Stimulated activated CD4-positive, alpha-beta T cell treated with anti-CD3 and anti-CD28 coated beads, Interleukin-4, amount 100 ng/mL, for 1 hour (primary cell): ENCODE measurements around the gene GFY.
A peak's percentile ranks its signal among the peaks of the same experiment; 100 is the strongest.

Experiments used
- DNase-seq: peaks from one replicate; pipeline ENCODE4 v3.0.0-alpha.2; 2020

Gene GFY, protein sequence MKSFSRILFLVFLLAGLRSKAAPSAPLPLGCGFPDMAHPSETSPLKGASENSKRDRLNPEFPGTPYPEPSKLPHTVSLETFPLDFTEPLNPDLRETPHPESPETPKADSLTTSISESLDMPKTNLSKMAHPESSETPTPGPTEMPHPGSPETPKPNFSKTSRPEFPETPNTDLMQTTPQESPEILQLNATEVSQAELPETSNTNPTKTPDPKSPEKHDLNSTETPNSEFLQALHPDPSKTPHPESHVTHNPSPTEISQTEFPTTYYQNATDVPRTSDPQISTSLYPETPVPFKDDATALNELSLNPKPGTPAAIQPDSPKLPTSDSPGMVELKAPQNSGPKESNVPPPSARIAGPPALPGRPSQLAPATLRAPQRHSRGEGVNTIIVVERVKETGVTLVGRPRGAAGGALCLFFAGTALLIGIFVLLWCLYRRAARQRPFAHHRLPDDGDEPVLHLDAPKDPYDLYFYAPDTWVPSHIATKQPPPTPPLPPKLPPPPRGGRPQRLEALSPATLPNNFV

GRCh38 chr19:49425178-49425577, at the start of gene GFY:
TSS of gene GFY (plus strand) at chr19:49425388. CDS start at chr19:49426431, 1,043 bp downstream.
- no peak for DNase-seq

DNA sequence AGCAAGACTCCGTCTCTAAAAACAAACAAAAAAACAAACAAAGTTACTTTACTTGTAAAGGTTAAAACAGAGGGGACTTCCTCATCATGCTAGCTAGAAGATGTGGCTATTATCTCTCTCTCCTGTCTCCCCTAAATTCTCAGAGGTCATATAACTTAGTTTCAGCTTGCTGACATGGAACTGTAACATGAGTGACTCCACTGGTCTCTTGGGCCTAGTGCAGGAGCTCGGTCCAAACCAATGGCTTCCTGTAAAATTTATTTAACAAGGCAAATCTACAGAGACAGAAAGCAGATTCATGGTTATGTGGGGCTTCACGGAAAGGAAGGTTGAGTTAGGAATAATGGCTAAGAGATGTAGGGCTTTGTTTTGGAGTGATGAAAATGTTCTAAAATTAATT, 46.7 kb upstream of the GFY start:
- no peak for DNase-seq

- no peak for DNase-seq
These were observed 44.8 kb upstream of the GFY start for GRCh38 chr19:49380391-49380790.

GRCh38 chr19:49382639-49383038, 42.5 kb upstream of the GFY start:
- no peak for DNase-seq

- no peak for DNase-seq
These were observed 41.6 kb upstream of the GFY start for GRCh38 chr19:49383599-49383998.

DNA sequence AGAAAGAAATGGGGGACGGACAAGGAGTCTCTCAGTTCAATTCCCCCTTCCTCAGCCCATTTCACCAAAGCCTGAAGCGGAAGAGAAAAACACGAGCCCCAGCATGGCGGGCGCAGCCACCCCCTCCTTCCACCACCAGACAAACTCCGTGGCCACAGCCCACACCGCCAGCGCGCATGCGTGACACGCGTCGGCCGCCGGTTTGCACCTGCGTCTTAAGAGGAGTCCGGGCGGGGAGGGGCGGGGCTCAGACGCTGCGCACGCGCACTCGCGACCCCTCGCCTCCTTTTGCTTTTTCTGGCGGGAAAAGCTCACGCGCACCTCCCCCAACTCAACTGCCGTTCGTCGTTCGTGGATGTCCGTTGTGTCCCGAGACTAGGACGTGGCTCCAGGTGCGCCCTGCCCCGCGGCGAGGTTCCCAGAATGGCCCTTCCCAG, 37.2 kb upstream of the GFY start, which contains the start of gene KASH5:
Gene KASH5 (plus strand): TSS at position 314 of the 437 bp plus-strand sequence. CDS start 2,635 bp downstream, outside the sequence.
- peak; percentile 91 for DNase-seq

DNA sequence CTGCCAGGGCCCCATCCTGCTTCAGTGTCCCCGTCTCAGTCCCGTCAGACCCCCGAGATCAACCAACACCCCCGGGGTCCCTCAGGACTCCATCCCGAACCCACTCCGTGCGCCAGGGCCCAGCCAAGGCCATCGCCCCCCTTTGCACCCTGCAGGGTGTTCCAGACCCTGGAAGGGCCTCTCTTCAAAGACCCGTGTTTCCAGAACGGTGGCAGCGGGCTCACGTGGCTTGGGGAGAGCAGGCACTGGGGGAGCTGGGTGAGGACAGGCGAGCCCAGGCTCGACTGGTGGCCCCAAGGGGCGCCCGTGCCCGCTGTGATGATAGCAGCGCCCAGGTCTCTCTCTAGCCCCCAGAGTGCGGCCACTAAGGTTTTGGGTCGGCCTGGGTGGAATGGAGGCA, 35.8 kb upstream of the GFY start:
- no peak for DNase-seq

- DNase-seq = no peak
These were observed 34.9 kb upstream of the GFY start for GRCh38 chr19:49390131-49390928.

GRCh38 chr19:49390929-49391359, 34.2 kb upstream of the GFY start:
- DNase-seq = no peak

DNA sequence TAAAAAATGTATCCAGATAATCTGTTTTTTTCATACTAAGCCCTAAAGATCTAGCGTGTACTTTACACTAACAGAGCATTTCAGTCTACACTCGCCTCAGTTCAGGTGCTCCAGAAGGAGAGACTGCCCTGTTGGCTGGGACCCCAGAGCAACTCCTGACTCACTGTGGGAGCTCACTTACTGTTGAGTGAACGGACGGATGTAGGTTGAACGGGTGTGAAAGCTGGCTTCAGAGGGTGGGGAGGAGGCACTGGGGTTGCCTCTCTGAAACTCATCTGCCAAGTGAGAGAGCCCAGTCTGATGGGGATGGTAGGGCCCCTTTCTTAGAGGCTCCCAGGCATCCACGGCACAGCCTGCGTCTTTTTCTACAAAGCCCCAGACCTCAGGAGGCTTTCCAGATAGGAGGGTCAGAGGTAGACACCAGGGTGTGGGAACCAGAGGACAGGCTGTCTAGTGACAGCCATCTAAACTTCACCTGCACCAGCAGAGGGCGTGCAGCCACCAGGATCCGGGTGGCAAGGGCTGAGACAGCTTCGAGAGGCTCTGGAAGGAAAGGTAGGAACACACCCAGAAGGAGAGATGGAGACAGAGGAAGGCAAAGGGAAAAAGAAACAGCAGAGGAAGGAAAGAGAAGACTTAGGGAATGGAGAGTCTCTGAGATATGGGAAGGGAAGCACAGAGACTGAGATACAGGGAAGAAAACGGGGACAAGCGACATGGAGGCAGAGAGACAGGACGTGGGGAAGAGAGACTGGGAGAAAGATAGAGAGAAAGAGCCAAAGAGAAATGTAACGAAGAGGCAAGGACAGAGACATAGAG, 33.4 kb upstream of the GFY start:
- peak; percentile 78 for DNase-seq

DNA sequence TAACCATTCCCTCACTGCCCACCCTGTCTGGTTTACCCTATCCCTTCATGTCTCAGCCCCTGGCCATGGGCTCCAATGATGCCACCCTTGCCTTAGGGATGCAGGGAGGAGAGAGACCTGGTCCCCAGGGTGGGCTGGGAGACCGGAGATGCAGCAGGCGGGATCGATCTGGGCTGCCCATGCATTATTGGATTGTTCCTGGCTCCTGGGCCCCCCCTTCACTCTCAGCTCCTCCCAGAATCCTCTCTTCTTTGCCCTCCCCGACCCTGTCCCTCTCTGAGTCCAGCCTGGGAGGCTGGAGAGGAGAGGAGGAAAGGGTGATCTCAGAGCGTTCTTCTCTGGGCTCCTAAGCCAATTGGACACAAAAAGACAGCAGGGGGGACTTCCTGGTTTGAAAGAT, 31.3 kb upstream of the GFY start:
- DNase-seq = no peak

DNA sequence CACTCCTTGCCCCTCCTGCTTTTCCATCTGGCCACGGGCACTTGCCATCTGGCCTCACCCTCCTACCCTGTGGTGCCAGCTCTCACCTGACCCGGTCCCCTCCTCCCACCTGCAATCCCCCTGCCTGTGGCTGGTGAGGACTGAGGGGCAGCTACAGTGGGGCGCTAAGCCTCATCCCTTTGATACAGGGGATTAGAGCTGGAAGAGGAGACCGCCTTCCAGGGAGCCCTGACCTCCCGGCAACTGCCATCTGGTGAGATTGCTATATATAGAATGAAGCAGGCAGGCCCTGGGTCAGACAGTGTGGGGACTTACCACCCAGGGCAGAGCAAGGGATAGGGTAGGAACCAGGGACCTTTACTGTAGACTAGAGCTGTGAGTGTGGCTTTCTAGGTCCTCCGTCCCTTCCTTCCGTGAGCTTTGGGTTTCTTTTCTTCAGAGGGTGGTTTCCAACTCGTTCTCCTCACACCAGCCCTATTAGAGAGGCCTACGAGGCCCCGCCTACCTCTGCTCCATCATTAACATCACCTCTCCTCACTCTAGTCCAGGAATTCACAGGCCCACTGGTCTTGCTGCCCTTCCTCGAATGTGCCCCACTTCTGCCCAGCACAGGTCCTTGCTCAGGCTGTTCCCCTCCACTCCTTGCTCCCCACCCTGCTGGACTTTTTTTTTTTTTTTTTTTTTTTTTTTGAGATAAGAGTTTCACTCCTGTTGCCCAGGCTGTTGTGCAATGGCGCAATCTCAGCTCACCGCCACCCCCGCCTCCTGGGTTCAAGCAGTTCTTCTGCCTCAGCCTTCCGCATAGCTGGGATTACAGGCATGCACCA, 29.4 kb upstream of the GFY start:
- DNase-seq = no peak

DNA sequence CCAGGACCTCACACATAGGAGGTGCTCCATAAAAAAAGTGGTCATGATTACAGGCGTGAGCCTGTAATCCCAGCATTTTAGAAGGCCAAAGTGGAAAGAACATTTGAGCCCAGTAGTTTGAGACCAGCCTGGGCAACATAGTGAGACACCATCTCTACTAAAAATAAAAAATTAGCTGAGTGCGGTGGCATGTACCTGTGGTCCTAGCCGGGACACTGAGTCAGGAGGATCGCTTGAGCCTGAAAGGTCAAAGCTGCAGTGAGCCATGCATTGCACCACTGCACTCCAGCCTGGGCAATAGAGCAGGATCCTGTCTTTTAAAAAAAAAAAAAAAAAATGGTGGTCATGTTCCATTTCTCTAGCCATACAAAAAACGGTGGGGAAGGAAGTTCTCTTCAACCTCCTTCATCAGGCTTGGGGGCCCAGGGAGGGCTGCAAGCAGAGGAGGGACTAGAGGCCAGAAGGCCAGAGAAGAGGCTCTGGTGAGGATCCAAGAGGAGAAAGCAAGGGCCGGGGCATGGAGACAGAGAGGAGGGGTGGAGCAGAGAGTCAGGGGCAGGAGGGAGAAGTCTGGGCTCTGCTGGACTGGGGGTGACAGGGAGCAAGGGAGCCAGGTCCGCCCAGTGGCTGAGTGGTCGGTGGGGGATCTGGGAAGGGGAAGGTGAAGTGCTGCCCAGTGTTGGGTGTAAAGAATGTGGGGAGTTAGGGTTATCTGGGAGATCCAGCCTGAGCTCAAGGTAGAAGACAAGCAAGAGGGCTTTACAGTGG, 28.3 kb upstream of the GFY start:
- DNase-seq = no peak

GRCh38 chr19:49398001-49398615, 27.1 kb upstream of the GFY start:
- no peak for DNase-seq

- no peak for DNase-seq
These were observed 26.3 kb upstream of the GFY start for GRCh38 chr19:49398931-49399330.

DNA sequence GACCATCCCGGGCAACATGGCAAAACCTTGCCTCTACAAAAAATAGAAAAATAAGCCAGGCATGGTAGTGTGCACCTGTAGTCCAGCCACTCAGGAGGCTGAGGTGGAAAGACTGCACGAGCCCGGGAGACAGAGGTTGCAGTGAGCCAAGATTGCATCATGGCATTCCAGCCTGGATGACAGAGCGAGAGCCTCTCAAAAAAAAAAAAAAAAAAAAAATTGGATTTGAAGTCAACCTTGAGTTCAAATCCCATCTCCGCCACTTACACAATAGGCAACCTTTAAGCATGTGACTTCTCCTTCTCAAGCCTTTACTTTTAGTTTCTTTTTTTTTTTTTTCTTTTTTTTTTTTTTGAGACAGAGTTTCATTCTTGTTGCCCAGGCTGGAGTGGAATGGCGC, 25.2 kb upstream of the GFY start:
- no peak for DNase-seq

GRCh38 chr19:49403404-49404187, 21.6 kb upstream of the GFY start:
- DNase-seq = no peak

DNA sequence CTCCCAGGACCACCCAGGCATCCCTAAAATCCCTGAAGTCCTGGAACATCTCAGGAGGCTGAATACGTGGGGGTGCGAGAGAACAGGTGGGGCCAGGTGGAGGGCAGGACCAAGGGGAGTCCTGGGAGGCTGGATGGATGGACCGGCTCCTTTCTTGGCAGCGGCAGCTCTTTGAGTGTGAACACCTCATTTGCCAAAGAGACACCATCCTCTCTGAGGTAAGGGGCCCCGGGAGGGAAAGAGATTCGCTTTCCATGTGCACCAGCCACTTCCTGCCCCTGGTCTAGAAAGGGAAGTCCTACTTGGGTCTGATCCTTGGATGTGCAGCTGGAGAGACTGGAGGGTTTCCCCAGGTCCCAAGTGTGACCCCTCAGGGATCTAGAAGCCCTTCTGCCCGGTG, 18.1 kb upstream of the GFY start:
- no peak for DNase-seq

DNA sequence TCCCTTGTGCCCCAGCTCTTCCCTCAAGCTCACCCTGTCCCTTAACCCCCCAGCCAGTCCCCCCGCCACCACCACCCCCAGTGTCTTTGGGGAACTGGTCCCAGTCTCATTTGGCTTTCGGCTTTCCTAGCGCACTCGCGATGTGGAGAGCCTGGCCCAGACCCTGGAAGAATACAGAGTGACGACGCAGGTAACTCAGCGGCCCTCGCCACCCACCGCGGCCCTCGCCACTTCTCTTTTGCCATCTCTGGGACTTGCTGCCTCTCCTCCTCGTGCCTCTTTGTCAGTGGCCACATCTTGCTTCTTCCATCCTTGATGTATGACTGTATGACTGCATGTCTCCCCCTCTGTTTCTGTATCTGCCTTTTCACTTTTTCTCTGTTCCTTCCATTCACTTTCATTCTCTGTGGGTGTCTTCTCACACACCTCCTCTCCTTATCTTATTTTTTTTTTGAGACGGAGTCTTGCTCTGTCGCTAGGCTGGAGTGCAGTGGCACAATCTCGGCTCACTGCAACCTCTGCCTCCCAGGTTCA, 17.6 kb upstream of the GFY start:
- DNase-seq = no peak
